Upper lobe of right lung (tissue), 1 donor: ENCODE measurements around the gene TMEM74B. TPM values are rescaled to one million over a fixed set of nuclear protein-coding genes. Genes with fewer than 3 reads are reported as not detected.

Experiments
- ATAC-seq: fragments of 200-7000 bp; cut with Tn5 transposase; one replicate; pipeline ENCODE4 v1.9.1; 2020; ENCODE audit warnings: mild to moderate bottlenecking, moderate library complexity
- DNase-seq: peaks from one replicate; pipeline ENCODE4 v3.0.0-alpha.2; 2020
- H3K27ac ChIP-seq: fragments of 200-600 bp; one replicate; pipeline ENCODE4 v1.8.0; 2022
- H3K27me3 ChIP-seq: fragments of 200-600 bp; one replicate; pipeline ENCODE4 v1.8.0; 2022; ENCODE audit warnings: mild to moderate bottlenecking
- H3K36me3 ChIP-seq: fragments of 200-600 bp; one replicate; pipeline ENCODE4 v1.8.0; 2022
- H3K4me1 ChIP-seq: fragments of 200-600 bp; one replicate; pipeline ENCODE4 v1.8.0; 2022
- H3K4me3 ChIP-seq: fragments of 200-600 bp; one replicate; pipeline ENCODE4 v1.8.0; 2022; ENCODE audit warnings: mild to moderate bottlenecking
- H3K9me3 ChIP-seq: fragments of 200-600 bp; one replicate; pipeline ENCODE4 v1.8.0; 2022
- intact Hi-C: fragments of 100-400 bp; cut with DNase I; formaldehyde crosslinking; loops from one replicate; pipeline ENCODE4 v1.11.0; 2022
- total RNA-seq: library from RNA; stranded (reverse); fragmentation: NEBNext Ultra II Directional; extraction: Animal tissue kit (Norgen Biotek cat#: 25700); gene quantifications from one replicate; pipeline ENCODE4 v1.2.1, GENCODE V29; 2021
- TF ChIP-seq, protein P1 (sequence below): fragments of 200-600 bp; IDR thresholded peaks from one replicate; pipeline ENCODE4 v1.8.0; 2022; ENCODE audit warnings: antibody characterized with exemption
- donor health status: DM: no; HTN: yes; CAD: no; lungs with severe emphysema.

Gene TMEM74B
- total RNA-seq, 1 donor from 2014 or later, result 6.1 TPM

DNA sequence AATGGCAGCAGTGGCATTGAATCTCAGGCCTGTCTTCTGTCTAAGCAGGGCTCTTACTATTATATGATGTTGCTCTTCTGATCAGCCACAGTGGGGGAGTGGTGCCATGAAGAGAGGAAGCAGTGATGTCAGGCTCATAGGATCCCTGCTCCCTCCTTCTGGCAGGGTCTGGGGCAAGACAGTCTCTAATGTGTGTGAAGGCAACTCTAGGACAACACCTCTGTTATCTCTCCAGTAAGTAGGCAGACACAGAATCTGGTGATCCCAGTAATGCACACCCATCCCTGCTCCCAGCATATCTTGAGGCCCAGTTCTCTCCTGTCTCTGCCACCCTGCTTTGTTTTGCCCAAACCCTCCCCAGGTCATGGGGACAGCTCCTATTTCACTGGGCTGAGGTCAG is 27.2 kb upstream of the TMEM74B start:
- DNase-seq (no peak), ATAC-seq (peak; percentile 60)
- no peaks in the 10 kb centered on the region for H3K27me3 ChIP-seq
- TF ChIP-seq, protein P1, sequence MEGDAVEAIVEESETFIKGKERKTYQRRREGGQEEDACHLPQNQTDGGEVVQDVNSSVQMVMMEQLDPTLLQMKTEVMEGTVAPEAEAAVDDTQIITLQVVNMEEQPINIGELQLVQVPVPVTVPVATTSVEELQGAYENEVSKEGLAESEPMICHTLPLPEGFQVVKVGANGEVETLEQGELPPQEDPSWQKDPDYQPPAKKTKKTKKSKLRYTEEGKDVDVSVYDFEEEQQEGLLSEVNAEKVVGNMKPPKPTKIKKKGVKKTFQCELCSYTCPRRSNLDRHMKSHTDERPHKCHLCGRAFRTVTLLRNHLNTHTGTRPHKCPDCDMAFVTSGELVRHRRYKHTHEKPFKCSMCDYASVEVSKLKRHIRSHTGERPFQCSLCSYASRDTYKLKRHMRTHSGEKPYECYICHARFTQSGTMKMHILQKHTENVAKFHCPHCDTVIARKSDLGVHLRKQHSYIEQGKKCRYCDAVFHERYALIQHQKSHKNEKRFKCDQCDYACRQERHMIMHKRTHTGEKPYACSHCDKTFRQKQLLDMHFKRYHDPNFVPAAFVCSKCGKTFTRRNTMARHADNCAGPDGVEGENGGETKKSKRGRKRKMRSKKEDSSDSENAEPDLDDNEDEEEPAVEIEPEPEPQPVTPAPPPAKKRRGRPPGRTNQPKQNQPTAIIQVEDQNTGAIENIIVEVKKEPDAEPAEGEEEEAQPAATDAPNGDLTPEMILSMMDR, result no peak
- H3K4me3 ChIP-seq, result no peak overlapping the region
- H3K27ac ChIP-seq, result no peak overlapping the region
- H3K36me3 ChIP-seq, result no peaks in the 10 kb centered on the region
- intact Hi-C loops, result no loop called here
- no peaks in the 10 kb centered on the region for H3K9me3 ChIP-seq
- H3K4me1 ChIP-seq, result peaks cover 3% of the 10 kb centered on the region

GRCh38 chr20:1210501-1210900 is 25.7 kb upstream of the TMEM74B start:
- H3K36me3 ChIP-seq, result no peaks in the 10 kb centered on the region
- TF ChIP-seq, protein P1, result no peak
- H3K27me3 ChIP-seq, result no peaks in the 10 kb centered on the region
- ATAC-seq (no peak), DNase-seq (no peak)
- no peak overlapping the region for H3K4me3 ChIP-seq
- no peaks in the 10 kb centered on the region for H3K9me3 ChIP-seq
- no peak overlapping the region for H3K27ac ChIP-seq
- peaks cover 7% of the 10 kb centered on the region for H3K4me1 ChIP-seq
- intact Hi-C loops, result no loop called here

GRCh38 chr20:1209447-1210387 is 24.9 kb upstream of the TMEM74B start:
- Histone ChIP-seq H3K36me3 (no peaks in the 10 kb centered on the region), H3K4me3 (no peak overlapping the region), H3K9me3 (no peaks in the 10 kb centered on the region), H3K4me1 (peaks cover 7% of the 10 kb centered on the region), H3K27me3 (no peaks in the 10 kb centered on the region), H3K27ac (no peak overlapping the region)
- intact Hi-C loops, result no loop called here
- ATAC-seq, result no peak
- DNase-seq, result no peak
- TF ChIP-seq, protein P1, result no peak

DNA sequence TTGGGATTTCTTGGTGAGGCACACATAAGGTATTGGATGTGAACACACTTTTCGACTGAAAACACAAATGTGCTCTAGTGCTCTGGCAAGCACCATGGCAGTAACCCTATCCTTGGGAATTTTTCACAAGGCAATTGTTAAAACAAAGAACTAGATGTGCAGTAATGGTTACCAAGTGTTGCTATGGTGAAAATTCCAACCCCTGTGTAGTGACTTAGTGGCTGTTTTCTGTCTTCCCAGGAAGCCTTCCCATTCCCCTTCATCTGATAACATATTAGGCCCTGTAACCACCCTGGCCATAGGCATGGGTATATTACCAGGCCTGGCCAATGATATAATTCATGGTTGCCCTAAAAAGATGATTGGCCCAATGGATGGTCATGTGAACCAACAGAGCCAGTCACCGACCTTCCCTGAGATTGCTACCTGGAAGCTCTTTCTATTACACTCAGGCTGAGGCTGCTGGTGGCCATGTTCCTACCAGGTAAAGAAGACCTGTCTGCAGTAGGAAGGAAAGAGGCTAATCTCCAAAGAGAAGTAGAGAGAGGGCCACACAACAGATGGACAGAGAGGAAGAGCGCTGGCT is 22.6 kb upstream of the TMEM74B start:
- TF ChIP-seq, protein P1, result no peak
- Histone ChIP-seq H3K4me1 (peaks cover 13% of the 10 kb centered on the region), H3K27ac (no peak overlapping the region), H3K9me3 (no peaks in the 10 kb centered on the region), H3K4me3 (no peak overlapping the region), H3K27me3 (no peaks in the 10 kb centered on the region), H3K36me3 (no peaks in the 10 kb centered on the region)
- DNase-seq (no peak), ATAC-seq (no peak)
- intact Hi-C loops, result no loop called here

GRCh38 chr20:1206366-1207148 is 21.8 kb upstream of the TMEM74B start:
- H3K36me3 ChIP-seq, result no peaks in the 10 kb centered on the region
- H3K4me3 ChIP-seq, result peak overlapping the region; percentile 19
- TF ChIP-seq, protein P1, result no peak
- H3K27ac ChIP-seq, result no peak overlapping the region
- no peaks in the 10 kb centered on the region for H3K9me3 ChIP-seq
- peaks cover 13% of the 10 kb centered on the region for H3K4me1 ChIP-seq
- no peak for ATAC-seq
- no peaks in the 10 kb centered on the region for H3K27me3 ChIP-seq
- DNase-seq, result no peak
- intact Hi-C loops, result no loop called here
